ENCODE measurements around the gene PKDCC. TPM values are rescaled to one million over a fixed set of nuclear protein-coding genes. Genes with fewer than 3 reads are reported as not detected.

PKDCC gene
- total and polyA plus RNA-seq, 2 of the 13 experiments (the other 11 are each of a cell fraction or from before 2014, with no cell fraction given) = 52.6 to 58.8 TPM

DNA sequence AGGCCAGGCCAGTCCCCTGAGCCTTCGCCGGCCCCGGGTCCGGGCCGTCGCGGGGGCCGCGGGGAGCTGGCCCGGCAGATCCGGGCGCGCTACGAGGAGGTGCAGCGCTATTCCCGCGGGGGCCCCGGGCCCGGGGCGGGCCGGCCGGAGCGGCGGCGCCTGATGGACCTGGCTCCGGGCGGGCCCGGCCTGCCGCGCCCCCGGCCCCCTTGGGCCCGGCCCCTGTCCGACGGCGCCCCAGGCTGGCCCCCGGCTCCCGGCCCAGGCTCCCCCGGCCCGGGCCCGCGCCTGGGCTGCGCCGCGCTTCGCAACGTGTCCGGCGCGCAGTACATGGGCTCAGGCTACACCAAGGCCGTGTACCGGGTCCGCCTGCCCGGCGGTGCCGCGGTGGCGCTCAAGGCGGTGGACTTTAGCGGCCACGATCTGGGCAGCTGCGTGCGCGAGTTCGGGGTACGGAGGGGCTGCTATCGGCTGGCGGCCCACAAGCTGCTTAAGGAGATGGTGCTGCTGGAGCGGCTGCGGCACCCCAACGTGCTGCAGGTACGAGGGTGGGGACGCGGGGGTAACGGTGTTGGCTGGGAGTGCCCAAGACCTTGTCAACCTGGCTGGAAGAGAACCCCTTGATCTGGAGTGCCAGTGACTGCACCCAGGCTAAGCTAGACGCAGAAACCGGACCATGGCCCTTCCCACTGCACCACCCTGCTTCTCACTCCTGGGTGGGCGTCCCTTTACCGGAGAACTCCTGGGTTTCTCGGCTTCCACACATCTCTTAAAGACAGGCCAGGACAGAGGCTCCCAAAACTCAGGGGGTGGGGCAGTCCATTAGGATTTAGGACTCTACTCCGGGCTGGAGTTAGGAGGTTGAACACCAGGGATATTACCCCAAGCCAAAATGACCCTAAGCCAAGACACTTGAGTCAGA lies 739 bp downstream of the PKDCC start (continued):
- TF ChIP-seq, protein P1, sequence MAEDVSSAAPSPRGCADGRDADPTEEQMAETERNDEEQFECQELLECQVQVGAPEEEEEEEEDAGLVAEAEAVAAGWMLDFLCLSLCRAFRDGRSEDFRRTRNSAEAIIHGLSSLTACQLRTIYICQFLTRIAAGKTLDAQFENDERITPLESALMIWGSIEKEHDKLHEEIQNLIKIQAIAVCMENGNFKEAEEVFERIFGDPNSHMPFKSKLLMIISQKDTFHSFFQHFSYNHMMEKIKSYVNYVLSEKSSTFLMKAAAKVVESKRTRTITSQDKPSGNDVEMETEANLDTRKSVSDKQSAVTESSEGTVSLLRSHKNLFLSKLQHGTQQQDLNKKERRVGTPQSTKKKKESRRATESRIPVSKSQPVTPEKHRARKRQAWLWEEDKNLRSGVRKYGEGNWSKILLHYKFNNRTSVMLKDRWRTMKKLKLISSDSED (CRISPR knock-in tag; IDR thresholded peaks at IDR 0.05) = no peak
- TF ChIP-seq ZBTB2 (CRISPR knock-in tag; IDR thresholded peaks at IDR 0.05; ENCODE audit: low read depth) (no peak), CAMTA2 (CRISPR knock-in tag; IDR thresholded peaks at IDR 0.05; ENCODE audit: borderline replicate concordance) (no peak), ZMYM2 (CRISPR knock-in tag; IDR thresholded peaks at IDR 0.05) (no peak), ZNF335 (CRISPR knock-in tag; IDR thresholded peaks at IDR 0.05) (no peak), ZNF30 (CRISPR knock-in tag; IDR thresholded peaks at IDR 0.05) (no peak), ZSCAN21 (CRISPR knock-in tag; IDR thresholded peaks at IDR 0.05; ENCODE audit: borderline replicate concordance) (no peak), ZNF644 (CRISPR knock-in tag; IDR thresholded peaks at IDR 0.05; ENCODE audit: low read depth) (no peak), MIER3 (CRISPR knock-in tag; IDR thresholded peaks at IDR 0.05; ENCODE audit: borderline replicate concordance) (no peak), ZNF737 (CRISPR knock-in tag; IDR thresholded peaks at IDR 0.05; ENCODE audit: borderline replicate concordance) (no peak), ZNF713 (CRISPR knock-in tag; IDR thresholded peaks at IDR 0.05) (no peak), EED (CRISPR knock-in tag; IDR thresholded peaks at IDR 0.05) (no peak), KDM5B (CRISPR knock-in tag; IDR thresholded peaks at IDR 0.05; ENCODE audit: borderline replicate concordance) (peak; percentile 78), ZNF879 (CRISPR knock-in tag; IDR thresholded peaks at IDR 0.05) (no peak), MZF1 (CRISPR knock-in tag; IDR thresholded peaks at IDR 0.05; ENCODE audit: borderline replicate concordance) (peak; percentile 42; the same call in 1 of the 2 replicates), ZNF230 (CRISPR knock-in tag; IDR thresholded peaks at IDR 0.05) (no peak), ZNF253 (CRISPR knock-in tag; IDR thresholded peaks at IDR 0.05; ENCODE audit: borderline replicate concordance) (no peak), MXD4 (CRISPR knock-in tag; IDR thresholded peaks at IDR 0.05) (0 out of 2 replicates have a peak, but pooled peaks have one; percentile 16), TP53 (CRISPR knock-in tag; conservative IDR thresholded peaks at IDR 0.05) (no peak)
- TF ChIP-seq, protein P2, sequence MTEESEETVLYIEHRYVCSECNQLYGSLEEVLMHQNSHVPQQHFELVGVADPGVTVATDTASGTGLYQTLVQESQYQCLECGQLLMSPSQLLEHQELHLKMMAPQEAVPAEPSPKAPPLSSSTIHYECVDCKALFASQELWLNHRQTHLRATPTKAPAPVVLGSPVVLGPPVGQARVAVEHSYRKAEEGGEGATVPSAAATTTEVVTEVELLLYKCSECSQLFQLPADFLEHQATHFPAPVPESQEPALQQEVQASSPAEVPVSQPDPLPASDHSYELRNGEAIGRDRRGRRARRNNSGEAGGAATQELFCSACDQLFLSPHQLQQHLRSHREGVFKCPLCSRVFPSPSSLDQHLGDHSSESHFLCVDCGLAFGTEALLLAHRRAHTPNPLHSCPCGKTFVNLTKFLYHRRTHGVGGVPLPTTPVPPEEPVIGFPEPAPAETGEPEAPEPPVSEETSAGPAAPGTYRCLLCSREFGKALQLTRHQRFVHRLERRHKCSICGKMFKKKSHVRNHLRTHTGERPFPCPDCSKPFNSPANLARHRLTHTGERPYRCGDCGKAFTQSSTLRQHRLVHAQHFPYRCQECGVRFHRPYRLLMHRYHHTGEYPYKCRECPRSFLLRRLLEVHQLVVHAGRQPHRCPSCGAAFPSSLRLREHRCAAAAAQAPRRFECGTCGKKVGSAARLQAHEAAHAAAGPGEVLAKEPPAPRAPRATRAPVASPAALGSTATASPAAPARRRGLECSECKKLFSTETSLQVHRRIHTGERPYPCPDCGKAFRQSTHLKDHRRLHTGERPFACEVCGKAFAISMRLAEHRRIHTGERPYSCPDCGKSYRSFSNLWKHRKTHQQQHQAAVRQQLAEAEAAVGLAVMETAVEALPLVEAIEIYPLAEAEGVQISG (CRISPR knock-in tag; IDR thresholded peaks at IDR 0.05) = peak; percentile 56; the same call in 1 of the 2 replicates
- TF ChIP-seq, protein P3, sequence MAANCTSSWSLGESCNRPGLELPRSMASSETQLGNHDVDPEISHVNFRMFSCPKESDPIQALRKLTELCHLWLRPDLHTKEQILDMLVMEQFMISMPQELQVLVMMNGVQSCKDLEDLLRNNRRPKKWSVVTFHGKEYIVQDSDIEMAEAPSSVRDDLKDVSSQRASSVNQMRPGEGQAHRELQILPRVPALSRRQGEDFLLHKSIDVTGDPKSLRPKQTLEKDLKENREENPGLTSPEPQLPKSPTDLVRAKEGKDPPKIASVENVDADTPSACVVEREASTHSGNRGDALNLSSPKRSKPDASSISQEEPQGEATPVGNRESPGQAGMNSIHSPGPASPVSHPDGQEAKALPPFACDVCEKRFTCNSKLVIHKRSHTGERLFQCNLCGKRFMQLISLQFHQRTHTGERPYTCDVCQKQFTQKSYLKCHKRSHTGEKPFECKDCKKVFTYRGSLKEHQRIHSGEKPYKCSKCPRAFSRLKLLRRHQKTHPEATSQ (CRISPR knock-in tag; IDR thresholded peaks at IDR 0.05; ENCODE audit: borderline replicate concordance) = no peak

Measured in HepG2 (cell line).